HepG2 (cell line): ENCODE results near the gene C6orf136. TPM values are rescaled to one million over a fixed set of nuclear protein-coding genes. Genes with fewer than 3 reads are reported as not detected.

Experiments used
- AHR ChIP-seq: IDR thresholded peaks from 2 replicates; pipeline ENCODE4 v1.6.1; 2018; ENCODE audit warnings: missing genetic modification reagents, missing compliant biosample characterization
- HCFC1 ChIP-seq: fragments of 150-350 bp; IDR thresholded peaks from 2 replicates; pipeline ENCODE4 v1.6.1; 2014; ENCODE audit warnings: low read depth, low read length
- MIXL1 ChIP-seq: IDR thresholded peaks from 2 replicates; pipeline ENCODE4 v1.6.1; 2016
- NCOA2 ChIP-seq: sonication (generic); formaldehyde crosslinking; IDR thresholded peaks from 2 replicates; pipeline ENCODE4 v1.8.0; 2022; ENCODE audit warnings: inconsistent platforms
- NR1H2 ChIP-seq: sonication (generic); formaldehyde crosslinking; IDR thresholded peaks from 2 replicates; pipeline ENCODE4 v1.8.1; 2022; ENCODE audit warnings: low read depth, missing genetic modification reagents, borderline replicate concordance
- RARG ChIP-seq: sonication (generic); formaldehyde crosslinking; IDR thresholded peaks from 2 replicates; pipeline ENCODE4 v1.4.0; 2020; ENCODE audit warnings: low read depth, mild to moderate bottlenecking, missing genetic modification reagents
- SRSF9 ChIP-seq: fragments of 200-400 bp; formaldehyde crosslinking; IDR thresholded peaks from 2 replicates; pipeline ENCODE4 v1.6.1; 2018; ENCODE audit warnings: borderline replicate concordance, mild to moderate bottlenecking, low read depth, low read length; ENCODE audit not compliant: insufficient read depth, poor library complexity, severe bottlenecking
- ZBTB1 ChIP-seq: sonication (generic); formaldehyde crosslinking; IDR thresholded peaks from 2 replicates; pipeline ENCODE4 v1.4.0; 2020; ENCODE audit warnings: missing genetic modification reagents, borderline replicate concordance
- ZBTB38 ChIP-seq: sonication (generic); formaldehyde crosslinking; IDR thresholded peaks from 2 replicates; pipeline ENCODE4 v1.5.1; 2020; ENCODE audit warnings: mild to moderate bottlenecking, missing genetic modification reagents
- ZFP36L1 ChIP-seq: sonication (generic); formaldehyde crosslinking; IDR thresholded peaks from 2 replicates; pipeline ENCODE4 v1.8.0; 2022; ENCODE audit warnings: mild to moderate bottlenecking, missing genetic modification reagents, moderate library complexity
- ZFP90 ChIP-seq: sonication (generic); formaldehyde crosslinking; IDR thresholded peaks from 2 replicates; pipeline ENCODE4 v1.8.0; 2022; ENCODE audit warnings: missing genetic modification reagents, mild to moderate bottlenecking, inconsistent platforms, borderline replicate concordance
- ZKSCAN1 ChIP-seq: fragments of 150-350 bp; IDR thresholded peaks from 2 replicates; pipeline ENCODE4 v1.6.1; 2014; ENCODE audit warnings: low read length
- ZNF160 ChIP-seq: sonication (generic); formaldehyde crosslinking; IDR thresholded peaks from 2 replicates; pipeline ENCODE4 v1.8.0; 2022; ENCODE audit warnings: mild to moderate bottlenecking, inconsistent platforms, missing genetic modification reagents
- ZNF326 ChIP-seq: sonication (generic); formaldehyde crosslinking; IDR thresholded peaks from 2 replicates; pipeline ENCODE4 v1.4.0; 2020; ENCODE audit warnings: missing genetic modification reagents, borderline replicate concordance
- ZNF468 ChIP-seq: sonication (generic); formaldehyde crosslinking; IDR thresholded peaks from 2 replicates; pipeline ENCODE4 v1.8.0; 2022; ENCODE audit warnings: mild to moderate bottlenecking, moderate library complexity, missing genetic modification reagents
- ZNF660 ChIP-seq: sonication (generic); formaldehyde crosslinking; IDR thresholded peaks from 2 replicates; pipeline ENCODE4 v1.5.1; 2020; ENCODE audit warnings: mild to moderate bottlenecking, low read depth, missing genetic modification reagents, borderline replicate concordance
- ZNF737 ChIP-seq: sonication (generic); formaldehyde crosslinking; IDR thresholded peaks from 2 replicates; pipeline ENCODE4 v1.5.0; 2020; ENCODE audit warnings: missing genetic modification reagents, mild to moderate bottlenecking, borderline replicate concordance
- polyA plus RNA-seq, 8 experiments: library from polyadenylated mRNA; depleted of rRNA in 3 of 8; stranded (reverse) in 7 of 8; unstranded in 1 of 8; fragments of >200 nt; fragmentation: Illumina TruSeq in 4 of 8; extraction: Trizol in 4 of 8; gene quantifications; 2 replicates each; pipeline versions ENCODE4 v1.2.1 to v1.2.3, GENCODE V29; 2011 to 2016; ENCODE audit warnings: low read depth in 4 of 8, missing spikeins in 1 of 8, mixed read lengths in 1 of 8; ENCODE audit not compliant: insufficient read depth in 1 of 8
- total RNA-seq, 5 experiments: library from RNA; depleted of rRNA; stranded (reverse); fragments of >200 nt; fragmentation: Illumina TruSeq; extraction: Trizol; gene quantifications; 2 replicates each; pipeline ENCODE4 v1.2.3, GENCODE V29; 2016; ENCODE audit warnings: low read depth in 1 of 5
- TF ChIP-seq, protein P1 (sequence below): sonication (generic); formaldehyde crosslinking; IDR thresholded peaks from 2 replicates; pipeline ENCODE4 v1.4.0; 2020; ENCODE audit warnings: missing genetic modification reagents, borderline replicate concordance
- TF ChIP-seq, protein P2 (sequence below): sonication (generic); formaldehyde crosslinking; IDR thresholded peaks from 2 replicates; pipeline ENCODE4 v1.4.0; 2020; ENCODE audit warnings: low read depth, mild to moderate bottlenecking, missing genetic modification reagents
- TF ChIP-seq, protein P3 (sequence below): sonication (generic); formaldehyde crosslinking; IDR thresholded peaks from 2 replicates; pipeline ENCODE4 v1.5.1; 2020; ENCODE audit warnings: missing genetic modification reagents, mild to moderate bottlenecking, borderline replicate concordance
- TF ChIP-seq, protein P4 (sequence below): sonication (generic); formaldehyde crosslinking; IDR thresholded peaks from 2 replicates; pipeline ENCODE4 v1.5.1; 2020; ENCODE audit warnings: missing genetic modification reagents, mild to moderate bottlenecking, borderline replicate concordance
- TF ChIP-seq, protein P5 (sequence below): IDR thresholded peaks from 2 replicates; pipeline ENCODE4 v1.6.1; 2016; ENCODE audit warnings: missing compliant biosample characterization, missing genetic modification reagents, borderline replicate concordance

C6orf136 gene
- total and polyA plus RNA-seq, 2 of the 13 experiments (the other 11 are each of a cell fraction or from before 2014, with no cell fraction given) = 12.0 to 26.2 TPM

DNA sequence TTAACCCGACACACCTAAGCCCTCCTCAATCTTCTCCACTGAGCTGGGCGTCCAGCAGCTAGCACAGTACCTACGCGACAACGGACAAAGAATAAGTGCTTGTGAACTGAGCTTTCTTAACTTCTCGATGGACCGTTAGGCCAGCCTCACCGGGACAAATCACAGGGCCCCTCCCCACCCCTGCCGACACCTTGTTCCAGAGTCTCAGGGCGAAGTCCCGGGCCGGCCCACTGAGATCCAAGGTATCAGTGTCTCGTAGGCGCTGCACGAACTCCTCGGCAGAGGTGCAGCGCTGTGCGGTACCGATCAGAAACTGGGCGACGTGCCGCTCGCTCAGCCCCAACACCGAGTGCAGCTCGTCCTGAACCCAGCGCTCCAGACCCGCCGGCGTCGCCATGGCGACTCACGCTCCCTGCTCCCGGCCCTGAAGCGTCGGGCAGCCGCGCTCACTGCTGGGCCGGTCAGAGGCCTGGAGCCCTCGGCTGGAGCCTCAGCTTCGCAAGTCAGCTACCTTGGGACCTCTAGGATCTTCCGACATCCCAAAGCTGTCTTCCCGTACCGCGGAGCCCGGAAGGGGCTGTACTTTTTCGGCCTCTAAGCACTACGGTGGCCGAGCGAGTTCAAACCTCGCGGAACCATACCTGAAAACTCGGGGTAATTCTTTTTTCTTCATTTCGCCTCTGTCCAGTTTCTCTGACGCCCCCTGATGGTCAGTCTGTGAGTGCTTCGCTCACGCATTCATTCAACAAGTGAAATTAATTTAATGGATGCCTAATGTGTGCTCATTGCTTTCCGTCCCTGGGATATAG, 25.7 kb downstream of the C6orf136 start, which contains the start of gene DHX16 (continued):
- TF ChIP-seq, protein P1, sequence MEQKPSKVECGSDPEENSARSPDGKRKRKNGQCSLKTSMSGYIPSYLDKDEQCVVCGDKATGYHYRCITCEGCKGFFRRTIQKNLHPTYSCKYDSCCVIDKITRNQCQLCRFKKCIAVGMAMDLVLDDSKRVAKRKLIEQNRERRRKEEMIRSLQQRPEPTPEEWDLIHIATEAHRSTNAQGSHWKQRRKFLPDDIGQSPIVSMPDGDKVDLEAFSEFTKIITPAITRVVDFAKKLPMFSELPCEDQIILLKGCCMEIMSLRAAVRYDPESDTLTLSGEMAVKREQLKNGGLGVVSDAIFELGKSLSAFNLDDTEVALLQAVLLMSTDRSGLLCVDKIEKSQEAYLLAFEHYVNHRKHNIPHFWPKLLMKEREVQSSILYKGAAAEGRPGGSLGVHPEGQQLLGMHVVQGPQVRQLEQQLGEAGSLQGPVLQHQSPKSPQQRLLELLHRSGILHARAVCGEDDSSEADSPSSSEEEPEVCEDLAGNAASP (CRISPR knock-in tag) = peak; percentile 73
- peak; percentile 95 for TF ChIP-seq MIXL1 (CRISPR knock-in tag)
- 0 out of 2 replicates have a peak, but pooled peaks have one; percentile 23 for TF ChIP-seq ZFP36L1 (CRISPR knock-in tag)
- no peak; the same call in 1 of the 2 replicates for TF ChIP-seq ZBTB38 (CRISPR knock-in tag)
- no peak; the same call in 1 of the 2 replicates for TF ChIP-seq ZNF160 (CRISPR knock-in tag)
- TF ChIP-seq, protein P2, sequence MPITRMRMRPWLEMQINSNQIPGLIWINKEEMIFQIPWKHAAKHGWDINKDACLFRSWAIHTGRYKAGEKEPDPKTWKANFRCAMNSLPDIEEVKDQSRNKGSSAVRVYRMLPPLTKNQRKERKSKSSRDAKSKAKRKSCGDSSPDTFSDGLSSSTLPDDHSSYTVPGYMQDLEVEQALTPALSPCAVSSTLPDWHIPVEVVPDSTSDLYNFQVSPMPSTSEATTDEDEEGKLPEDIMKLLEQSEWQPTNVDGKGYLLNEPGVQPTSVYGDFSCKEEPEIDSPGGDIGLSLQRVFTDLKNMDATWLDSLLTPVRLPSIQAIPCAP (CRISPR knock-in tag) = no peak
- TF ChIP-seq ZNF468 = 0 out of 2 replicates have a peak, but pooled peaks have one; percentile 8
- no peak for TF ChIP-seq ZNF326 (CRISPR knock-in tag)
- TF ChIP-seq, protein P3, sequence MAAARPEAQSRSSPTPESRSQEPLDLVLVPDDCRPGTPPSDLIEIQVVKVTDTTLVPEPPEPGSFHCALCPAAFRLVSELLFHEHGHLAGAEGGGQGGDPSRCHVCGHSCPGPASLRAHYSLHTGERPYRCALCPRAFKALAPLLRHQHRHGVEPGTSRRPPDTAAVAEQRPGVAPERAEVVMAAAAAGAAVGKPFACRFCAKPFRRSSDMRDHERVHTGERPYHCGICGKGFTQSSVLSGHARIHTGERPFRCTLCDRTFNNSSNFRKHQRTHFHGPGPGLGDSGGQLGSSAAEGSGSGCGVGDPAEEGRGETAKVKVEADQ (CRISPR knock-in tag) = no peak; the same call in 1 of the 2 replicates
- TF ChIP-seq ZNF737 (CRISPR knock-in tag) = peak; percentile 68; the same call in 1 of the 2 replicates
- TF ChIP-seq, protein P4, sequence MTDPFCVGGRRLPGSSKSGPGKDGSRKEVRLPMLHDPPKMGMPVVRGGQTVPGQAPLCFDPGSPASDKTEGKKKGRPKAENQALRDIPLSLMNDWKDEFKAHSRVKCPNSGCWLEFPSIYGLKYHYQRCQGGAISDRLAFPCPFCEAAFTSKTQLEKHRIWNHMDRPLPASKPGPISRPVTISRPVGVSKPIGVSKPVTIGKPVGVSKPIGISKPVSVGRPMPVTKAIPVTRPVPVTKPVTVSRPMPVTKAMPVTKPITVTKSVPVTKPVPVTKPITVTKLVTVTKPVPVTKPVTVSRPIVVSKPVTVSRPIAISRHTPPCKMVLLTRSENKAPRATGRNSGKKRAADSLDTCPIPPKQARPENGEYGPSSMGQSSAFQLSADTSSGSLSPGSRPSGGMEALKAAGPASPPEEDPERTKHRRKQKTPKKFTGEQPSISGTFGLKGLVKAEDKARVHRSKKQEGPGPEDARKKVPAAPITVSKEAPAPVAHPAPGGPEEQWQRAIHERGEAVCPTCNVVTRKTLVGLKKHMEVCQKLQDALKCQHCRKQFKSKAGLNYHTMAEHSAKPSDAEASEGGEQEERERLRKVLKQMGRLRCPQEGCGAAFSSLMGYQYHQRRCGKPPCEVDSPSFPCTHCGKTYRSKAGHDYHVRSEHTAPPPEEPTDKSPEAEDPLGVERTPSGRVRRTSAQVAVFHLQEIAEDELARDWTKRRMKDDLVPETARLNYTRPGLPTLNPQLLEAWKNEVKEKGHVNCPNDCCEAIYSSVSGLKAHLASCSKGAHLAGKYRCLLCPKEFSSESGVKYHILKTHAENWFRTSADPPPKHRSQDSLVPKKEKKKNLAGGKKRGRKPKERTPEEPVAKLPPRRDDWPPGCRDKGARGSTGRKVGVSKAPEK = no peak
- TF ChIP-seq AHR (CRISPR knock-in tag) = peak; percentile 94
- no peak for TF ChIP-seq RARG (CRISPR knock-in tag)
- peak; percentile 31; the same call in 1 of the 2 replicates for TF ChIP-seq ZFP90 (CRISPR knock-in tag)
- no peak for TF ChIP-seq ZBTB1 (CRISPR knock-in tag)
- TF ChIP-seq SRSF9 = no peak
- TF ChIP-seq ZKSCAN1 = 0 out of 2 replicates have a peak, but pooled peaks have one; percentile 38
- TF ChIP-seq ZNF660 (CRISPR knock-in tag) = no peak
- TF ChIP-seq, protein P5, sequence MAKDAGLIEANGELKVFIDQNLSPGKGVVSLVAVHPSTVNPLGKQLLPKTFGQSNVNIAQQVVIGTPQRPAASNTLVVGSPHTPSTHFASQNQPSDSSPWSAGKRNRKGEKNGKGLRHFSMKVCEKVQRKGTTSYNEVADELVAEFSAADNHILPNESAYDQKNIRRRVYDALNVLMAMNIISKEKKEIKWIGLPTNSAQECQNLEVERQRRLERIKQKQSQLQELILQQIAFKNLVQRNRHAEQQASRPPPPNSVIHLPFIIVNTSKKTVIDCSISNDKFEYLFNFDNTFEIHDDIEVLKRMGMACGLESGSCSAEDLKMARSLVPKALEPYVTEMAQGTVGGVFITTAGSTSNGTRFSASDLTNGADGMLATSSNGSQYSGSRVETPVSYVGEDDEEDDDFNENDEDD = peak; percentile 39; the same call in 1 of the 2 replicates
- TF ChIP-seq HCFC1 = peak; percentile 62
- TF ChIP-seq NCOA2 (CRISPR knock-in tag) = peak; percentile 64
- TF ChIP-seq NR1H2 = no peak
